ENCODE results near the gene ZDHHC8. TPM values are rescaled to one million over a fixed set of nuclear protein-coding genes. Genes with fewer than 3 reads are reported as not detected.

The ZDHHC8 gene
- total and polyA plus RNA-seq, 2 donors (not counting 1 experiment from before 2014, with no cell fraction given), result 94.4 to 96.9 TPM

- intact Hi-C loops (cut with micrococcal nuclease), result no loop called here
- Histone ChIP-seq H3K27me3 (replicated peaks in 1 of 4; ENCODE audit: control extremely low read depth in 1 of 4, control insufficient read depth in 3 of 4, insufficient read depth in 4 of 4, low read length in 3 of 4) (no peaks in the 10 kb centered on the region), H3K79me2 (ENCODE audit: control insufficient read depth, insufficient read depth, low read length) (no peaks in the 10 kb centered on the region), H3K36me3 (replicated peaks in 1 of 2; ENCODE audit: control extremely low read depth in 1 of 2, control insufficient read depth in 1 of 2, extremely low read depth in 1 of 2, insufficient read depth in 2 of 2, low read length in 1 of 2) (no peaks in the 10 kb centered on the region), H4K20me1 (ENCODE audit: control insufficient read depth, insufficient read depth, low read length, poor library complexity, severe bottlenecking) (no peaks in the 10 kb centered on the region), H3K4me2 (replicated peaks; ENCODE audit: low read depth, low read length, poor library complexity, severe bottlenecking) (no peak overlapping the region), H3K4me3 (ENCODE audit: control extremely low read depth in 1 of 5, extremely low read depth in 1 of 5, insufficient read depth in 1 of 5, low read depth in 2 of 5, low read length in 4 of 5) (no peak overlapping the region), H3K4me1 (ENCODE audit: control insufficient read depth in 2 of 2, insufficient read depth in 2 of 2, low read length in 2 of 2) (no peaks in the 10 kb centered on the region), H3K9me3 (ENCODE audit: control extremely low read depth in 1 of 3, control insufficient read depth in 2 of 3, insufficient read depth in 1 of 3, low read length in 2 of 3) (no peaks in the 10 kb centered on the region), H3K9ac (ENCODE audit: low read length) (no peak overlapping the region), H2AFZ (ENCODE audit: insufficient read depth, low read depth, low read length, poor library complexity, severe bottlenecking) (no peak overlapping the region), H3K27ac (ENCODE audit: low read length in 2 of 2) (no peak overlapping the region)
- ATAC-seq (ENCODE audit: low read depth) (no peak), DNase-seq (no peak)
- no peaks in the 10 kb centered on the region for H3K27me3 Mint-ChIP-seq
- no peaks in the 10 kb centered on the region for H3K4me1 Mint-ChIP-seq
- no peak overlapping the region for H3K27ac Mint-ChIP-seq
- no peaks in the 10 kb centered on the region for H3K9me3 Mint-ChIP-seq (ENCODE audit: insufficient read depth)
- TF ChIP-seq CTCF (IDR thresholded peaks at IDR 0.05) (no peak), EZH2 (IDR thresholded peaks at IDR 0.05; ENCODE audit: borderline replicate concordance, insufficient read depth, low read depth, low read length, poor library complexity, severe bottlenecking) (no peak)
- CTCF ChIA-PET, result no interaction called here
- POLR2A ChIA-PET, result no interaction called here
- no peak overlapping the region for H3K4me3 Mint-ChIP-seq
- 85% methylated on average over 6 of the region's 8 CpGs for WGBS (ENCODE audit: insufficient coverage)
Observed at GRCh38 chr22:20191803-20192202, 60.2 kb downstream of the ZDHHC8 start.

DNA sequence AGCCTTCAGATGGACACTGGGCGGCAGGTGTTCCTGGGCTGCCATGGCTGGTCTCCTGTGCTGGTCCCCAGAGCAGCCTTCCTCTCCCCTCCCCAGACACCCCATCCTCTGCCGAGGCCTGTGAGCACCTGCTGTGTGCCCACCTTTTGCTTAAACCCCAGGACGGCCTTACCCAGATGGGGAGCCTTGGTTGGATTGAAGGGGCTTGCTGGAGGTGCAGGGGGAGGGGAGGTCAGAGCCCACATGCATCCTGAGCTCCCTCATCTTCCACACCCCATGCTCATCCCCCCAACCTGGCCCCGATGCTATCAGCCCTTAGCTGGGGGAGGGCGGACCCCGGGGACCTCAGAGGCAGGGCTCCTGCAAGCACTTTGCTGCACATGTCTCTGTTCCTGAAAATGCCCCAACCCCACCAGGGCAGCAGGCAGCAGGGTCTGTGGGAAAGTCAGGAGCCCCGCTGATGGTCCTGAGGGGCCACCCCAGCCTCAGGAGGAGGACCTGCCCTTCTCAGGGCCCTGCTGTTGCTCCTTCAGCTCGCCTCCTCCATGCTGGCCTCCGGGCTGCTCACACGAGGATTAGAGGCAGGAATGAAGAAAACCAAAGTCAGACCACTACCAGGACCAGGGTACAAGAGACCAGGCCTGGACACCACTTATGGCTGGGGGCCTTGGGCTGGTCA is 60.8 kb downstream of the ZDHHC8 start:
- Histone ChIP-seq H3K27ac (ENCODE audit: low read length in 2 of 2) (no peak overlapping the region), H3K4me3 (ENCODE audit: control extremely low read depth in 1 of 5, extremely low read depth in 1 of 5, insufficient read depth in 1 of 5, low read depth in 2 of 5, low read length in 4 of 5) (no peak overlapping the region), H3K27me3 (replicated peaks in 1 of 4; ENCODE audit: control extremely low read depth in 1 of 4, control insufficient read depth in 3 of 4, insufficient read depth in 4 of 4, low read length in 3 of 4) (no peaks in the 10 kb centered on the region), H3K4me2 (replicated peaks; ENCODE audit: low read depth, low read length, poor library complexity, severe bottlenecking) (no peak overlapping the region), H3K79me2 (ENCODE audit: control insufficient read depth, insufficient read depth, low read length) (no peaks in the 10 kb centered on the region), H2AFZ (ENCODE audit: insufficient read depth, low read depth, low read length, poor library complexity, severe bottlenecking) (no peak overlapping the region), H3K9me3 (ENCODE audit: control extremely low read depth in 1 of 3, control insufficient read depth in 2 of 3, insufficient read depth in 1 of 3, low read length in 2 of 3) (no peaks in the 10 kb centered on the region), H4K20me1 (ENCODE audit: control insufficient read depth, insufficient read depth, low read length, poor library complexity, severe bottlenecking) (no peaks in the 10 kb centered on the region), H3K9ac (ENCODE audit: low read length) (no peak overlapping the region), H3K4me1 (ENCODE audit: control insufficient read depth in 2 of 2, insufficient read depth in 2 of 2, low read length in 2 of 2) (no peaks in the 10 kb centered on the region), H3K36me3 (replicated peaks in 1 of 2; ENCODE audit: control extremely low read depth in 1 of 2, control insufficient read depth in 1 of 2, extremely low read depth in 1 of 2, insufficient read depth in 2 of 2, low read length in 1 of 2) (no peaks in the 10 kb centered on the region)
- ChIA-PET CTCF (no interaction called here), POLR2A (no interaction called here)
- DNase-seq (no peak), ATAC-seq (ENCODE audit: low read depth) (no peak)
- Mint-ChIP-seq H3K9me3 (ENCODE audit: insufficient read depth) (no peaks in the 10 kb centered on the region), H3K4me3 (no peak overlapping the region), H3K27me3 (no peaks in the 10 kb centered on the region), H3K27ac (no peak overlapping the region), H3K4me1 (no peaks in the 10 kb centered on the region)
- no peak for TF ChIP-seq EZH2 (IDR thresholded peaks at IDR 0.05; ENCODE audit: borderline replicate concordance, insufficient read depth, low read depth, low read length, poor library complexity, severe bottlenecking)
- no peak for TF ChIP-seq CTCF (IDR thresholded peaks at IDR 0.05)
- 80% methylated on average over 8 of the region's 10 CpGs for WGBS (ENCODE audit: insufficient coverage)
- intact Hi-C loops (cut with micrococcal nuclease), result no loop called here

Measured in B cell (primary cell).